Central memory CD8-positive, alpha-beta T cell (primary cell): ENCODE data around the gene CARM1.
A peak's percentile ranks its signal among the peaks of the same experiment; 100 is the strongest.

Source experiments
- ATAC-seq: fragments of 150-1000 bp; cut with Tn5 transposase; replicated peaks from 2 replicates; pipeline ENCODE4 v1.10.0; 2022; ENCODE audit warnings: mild to moderate bottlenecking, moderate FRiP score, moderate number of reproducible peaks; ENCODE audit not compliant: poor library complexity, severe bottlenecking; ENCODE audit errors: extremely low read depth
- DNase-seq, 2 donors: peaks; one replicate each; pipeline ENCODE4 v3.0.0; 2021; ENCODE audit warnings: low spot score in 2 of 2
- H3K27ac Mint-ChIP-seq: one replicate; pipeline ENCODE4 v1.8.0; 2022; ENCODE audit warnings: low read depth, mild to moderate bottlenecking, moderate library complexity, mixed read lengths
- H3K27me3 Mint-ChIP-seq: one replicate; pipeline ENCODE4 v1.8.0; 2022; ENCODE audit warnings: mixed read lengths
- H3K36me3 Mint-ChIP-seq: one replicate; pipeline ENCODE4 v1.8.0; 2022; ENCODE audit warnings: mild to moderate bottlenecking, moderate library complexity, mixed read lengths; ENCODE audit not compliant: insufficient read depth
- H3K4me1 Mint-ChIP-seq: one replicate; pipeline ENCODE4 v1.8.0; 2022; ENCODE audit warnings: mixed read lengths
- H3K4me3 Mint-ChIP-seq: one replicate; pipeline ENCODE4 v1.8.0; 2022; ENCODE audit warnings: mild to moderate bottlenecking, moderate library complexity, mixed read lengths
- H3K9me3 Mint-ChIP-seq: one replicate; pipeline ENCODE4 v1.8.0; 2022; ENCODE audit warnings: mixed read lengths

CARM1 gene

GRCh38 chr19:10911579-10912363, 40.4 kb downstream of the CARM1 start:
- no peaks in the 10 kb centered on the region for H3K27me3 Mint-ChIP-seq
- no peaks in the 10 kb centered on the region for H3K9me3 Mint-ChIP-seq
- no peak overlapping the region for H3K4me3 Mint-ChIP-seq
- H3K4me1 Mint-ChIP-seq = no peaks in the 10 kb centered on the region
- H3K27ac Mint-ChIP-seq = no peak overlapping the region
- ATAC-seq (no peak), DNase-seq (no peak)
- peaks cover 26% of the 10 kb centered on the region for H3K36me3 Mint-ChIP-seq

GRCh38 chr19:10912619-10913018, 41.3 kb downstream of the CARM1 start:
- Mint-ChIP-seq H3K36me3 (peaks cover 27% of the 10 kb centered on the region), H3K4me1 (no peaks in the 10 kb centered on the region), H3K27ac (no peak overlapping the region), H3K9me3 (no peaks in the 10 kb centered on the region), H3K4me3 (no peak overlapping the region), H3K27me3 (no peaks in the 10 kb centered on the region)
- ATAC-seq = no peak
- DNase-seq = no peak

GRCh38 chr19:10913716-10914340, 42.5 kb downstream of the CARM1 start:
- H3K27ac Mint-ChIP-seq = no peak overlapping the region
- no peaks in the 10 kb centered on the region for H3K4me1 Mint-ChIP-seq
- H3K36me3 Mint-ChIP-seq = peaks cover 24% of the 10 kb centered on the region
- ATAC-seq (no peak), DNase-seq (no peak)
- H3K9me3 Mint-ChIP-seq = no peaks in the 10 kb centered on the region
- H3K4me3 Mint-ChIP-seq = no peak overlapping the region
- no peaks in the 10 kb centered on the region for H3K27me3 Mint-ChIP-seq

GRCh38 chr19:10915130-10916091, 44.1 kb downstream of the CARM1 start:
- Mint-ChIP-seq H3K36me3 (peaks cover 14% of the 10 kb centered on the region), H3K27ac (no peak overlapping the region)
- no peak for ATAC-seq

GRCh38 chr19:10916602-10917001, 45.2 kb downstream of the CARM1 start:
- no peak overlapping the region for H3K4me3 Mint-ChIP-seq
- no peaks in the 10 kb centered on the region for H3K27me3 Mint-ChIP-seq
- H3K27ac Mint-ChIP-seq = no peak overlapping the region
- ATAC-seq (no peak), DNase-seq (no peak)
- H3K4me1 Mint-ChIP-seq = no peaks in the 10 kb centered on the region
- no peaks in the 10 kb centered on the region for H3K9me3 Mint-ChIP-seq
- peaks cover 17% of the 10 kb centered on the region for H3K36me3 Mint-ChIP-seq

More at GRCh38 chr19:10915130-10916091, 44.1 kb downstream of the CARM1 start:
- H3K4me3 Mint-ChIP-seq = no peak overlapping the region
- H3K9me3 Mint-ChIP-seq = no peaks in the 10 kb centered on the region
- H3K4me1 Mint-ChIP-seq = no peaks in the 10 kb centered on the region
- no peaks in the 10 kb centered on the region for H3K27me3 Mint-ChIP-seq
- no peak for DNase-seq

GRCh38 chr19:10918359-10918758, 47.0 kb downstream of the CARM1 start:
- no peak overlapping the region for H3K27ac Mint-ChIP-seq
- DNase-seq = no peak
- no peak overlapping the region for H3K4me3 Mint-ChIP-seq
- H3K9me3 Mint-ChIP-seq = no peaks in the 10 kb centered on the region
- H3K4me1 Mint-ChIP-seq = no peaks in the 10 kb centered on the region
- H3K36me3 Mint-ChIP-seq = peaks cover 15% of the 10 kb centered on the region
- ATAC-seq = no peak
- no peaks in the 10 kb centered on the region for H3K27me3 Mint-ChIP-seq

- H3K9me3 Mint-ChIP-seq = no peaks in the 10 kb centered on the region
- H3K27ac Mint-ChIP-seq = peak overlapping the region; percentile 25
- no peaks in the 10 kb centered on the region for H3K27me3 Mint-ChIP-seq
- no peak for ATAC-seq
- no peaks in the 10 kb centered on the region for H3K4me1 Mint-ChIP-seq
- DNase-seq = no peak
- peaks cover 16% of the 10 kb centered on the region for H3K36me3 Mint-ChIP-seq
- H3K4me3 Mint-ChIP-seq = no peak overlapping the region
Measured at GRCh38 chr19:10919352-10920287, 48.3 kb downstream of the CARM1 start.

- Mint-ChIP-seq H3K27me3 (no peaks in the 10 kb centered on the region), H3K9me3 (no peaks in the 10 kb centered on the region), H3K4me1 (no peaks in the 10 kb centered on the region), H3K27ac (peak overlapping the region; percentile 25), H3K36me3 (peaks cover 14% of the 10 kb centered on the region), H3K4me3 (no peak overlapping the region)
- ATAC-seq = no peak
- DNase-seq = no peak
Measured at GRCh38 chr19:10920288-10920655, 48.9 kb downstream of the CARM1 start.

- peaks cover 15% of the 10 kb centered on the region for H3K36me3 Mint-ChIP-seq
- no peaks in the 10 kb centered on the region for H3K4me1 Mint-ChIP-seq
- H3K27me3 Mint-ChIP-seq = no peaks in the 10 kb centered on the region
- DNase-seq = no peak
- no peak for ATAC-seq
- no peak overlapping the region for H3K27ac Mint-ChIP-seq
- H3K4me3 Mint-ChIP-seq = no peak overlapping the region
- no peaks in the 10 kb centered on the region for H3K9me3 Mint-ChIP-seq
Measured at GRCh38 chr19:10920781-10921180, 49.4 kb downstream of the CARM1 start.

- ATAC-seq = no peak
- Mint-ChIP-seq H3K4me3 (no peak overlapping the region), H3K4me1 (no peaks in the 10 kb centered on the region), H3K9me3 (no peaks in the 10 kb centered on the region), H3K27me3 (no peaks in the 10 kb centered on the region), H3K27ac (no peak overlapping the region), H3K36me3 (peaks cover 16% of the 10 kb centered on the region)
- no peak for DNase-seq
Measured at GRCh38 chr19:10921199-10921909, 50.0 kb downstream of the CARM1 start.

- Mint-ChIP-seq H3K27ac (no peak overlapping the region), H3K9me3 (no peaks in the 10 kb centered on the region), H3K27me3 (no peaks in the 10 kb centered on the region), H3K36me3 (peaks cover 17% of the 10 kb centered on the region), H3K4me1 (no peaks in the 10 kb centered on the region), H3K4me3 (no peak overlapping the region)
- no peak for ATAC-seq
- no peak for DNase-seq
Measured at GRCh38 chr19:10921910-10922637, 50.7 kb downstream of the CARM1 start.
